Suprapubic skin (tissue), 4 donors: ENCODE results near the gene PTPRM.

Source experiments
- CTCF ChIP-seq, 2 donors: fragments of 200-600 bp in 1 of 2; fragments of 450-650 bp in 1 of 2; sonication (generic) in 1 of 2; IDR thresholded peaks; one replicate each; pipeline ENCODE4 v1.5.1; 2016 to 2019; ENCODE audit warnings: antibody characterized with exemption in 2 of 2, mild to moderate bottlenecking in 1 of 2, moderate library complexity in 1 of 2
- EP300 ChIP-seq: sonication (generic); formaldehyde crosslinking; IDR thresholded peaks from one replicate; pipeline ENCODE4 v1.6.1; 2017; ENCODE audit warnings: antibody characterized with exemption
- POLR2AphosphoS5 ChIP-seq, 3 donors: sonication (generic); formaldehyde crosslinking; IDR thresholded peaks; one replicate each; pipeline ENCODE4 v1.6.1; 2017; ENCODE audit warnings: antibody characterized with exemption in 3 of 3

- TF ChIP-seq POLR2AphosphoS5 (IDR thresholded peaks at IDR 0.05) (no peak), CTCF (IDR thresholded peaks at IDR 0.05) (no peak), EP300 (no peak)
These were observed 752.8 kb downstream of the PTPRM start for GRCh38 chr18:8319798-8320489.
